ENCODE data around the gene TADA3. TPM values are rescaled to one million over a fixed set of nuclear protein-coding genes. Genes with fewer than 3 reads are reported as not detected.
A peak's percentile ranks its signal among the peaks of the same experiment; 100 is the strongest.

Gene TADA3
- total RNA-seq, 1 experiment from 2014 or later: 49.2 TPM

DNA sequence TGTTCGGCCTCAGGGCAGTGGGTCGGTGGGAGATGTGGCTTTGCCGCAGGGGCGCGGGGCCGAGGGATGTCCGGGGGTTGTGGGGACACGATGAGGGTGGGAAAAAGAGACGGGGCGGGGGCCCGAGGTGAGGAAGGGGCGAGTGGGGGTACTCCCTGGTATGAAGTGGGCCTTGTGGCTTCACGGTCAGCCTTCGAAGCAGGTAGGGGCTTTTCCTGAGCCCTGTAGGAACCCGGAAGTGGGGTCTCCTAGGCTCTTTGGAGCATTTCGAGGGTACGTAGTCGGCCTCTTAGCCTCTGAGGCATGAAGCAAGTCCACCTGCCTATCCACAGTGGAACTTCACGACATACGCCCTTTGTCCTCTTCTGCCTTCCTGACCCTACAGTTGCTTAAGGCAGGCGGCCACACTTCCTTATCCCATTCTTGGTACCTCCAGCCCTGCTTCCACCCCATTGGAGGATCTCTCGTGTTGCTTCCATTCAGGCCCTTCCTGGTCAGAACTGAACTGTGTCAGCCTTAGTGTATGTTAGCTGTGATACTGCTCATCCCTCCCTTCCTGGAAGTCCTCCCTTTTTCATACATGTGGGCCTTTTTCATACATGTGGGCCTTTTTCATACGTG is 998 bp upstream of the TADA3 start:
- Mint-ChIP-seq H3K9me3 (ENCODE audit: unreplicated experiment) (no peaks in the 10 kb centered on the region), H3K36me3 (ENCODE audit: insufficient read depth, unreplicated experiment) (peaks cover 78% of the 10 kb centered on the region), H3K4me3 (ENCODE audit: unreplicated experiment) (peak overlapping the region; percentile 92), H3K27me3 (ENCODE audit: insufficient read depth, unreplicated experiment) (no peaks in the 10 kb centered on the region), H3K27ac (ENCODE audit: unreplicated experiment) (peak overlapping the region; percentile 100), H3K4me1 (ENCODE audit: low read depth, unreplicated experiment) (peaks cover 6% of the 10 kb centered on the region)
- TF ChIP-seq, protein P1, sequence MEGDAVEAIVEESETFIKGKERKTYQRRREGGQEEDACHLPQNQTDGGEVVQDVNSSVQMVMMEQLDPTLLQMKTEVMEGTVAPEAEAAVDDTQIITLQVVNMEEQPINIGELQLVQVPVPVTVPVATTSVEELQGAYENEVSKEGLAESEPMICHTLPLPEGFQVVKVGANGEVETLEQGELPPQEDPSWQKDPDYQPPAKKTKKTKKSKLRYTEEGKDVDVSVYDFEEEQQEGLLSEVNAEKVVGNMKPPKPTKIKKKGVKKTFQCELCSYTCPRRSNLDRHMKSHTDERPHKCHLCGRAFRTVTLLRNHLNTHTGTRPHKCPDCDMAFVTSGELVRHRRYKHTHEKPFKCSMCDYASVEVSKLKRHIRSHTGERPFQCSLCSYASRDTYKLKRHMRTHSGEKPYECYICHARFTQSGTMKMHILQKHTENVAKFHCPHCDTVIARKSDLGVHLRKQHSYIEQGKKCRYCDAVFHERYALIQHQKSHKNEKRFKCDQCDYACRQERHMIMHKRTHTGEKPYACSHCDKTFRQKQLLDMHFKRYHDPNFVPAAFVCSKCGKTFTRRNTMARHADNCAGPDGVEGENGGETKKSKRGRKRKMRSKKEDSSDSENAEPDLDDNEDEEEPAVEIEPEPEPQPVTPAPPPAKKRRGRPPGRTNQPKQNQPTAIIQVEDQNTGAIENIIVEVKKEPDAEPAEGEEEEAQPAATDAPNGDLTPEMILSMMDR (IDR thresholded peaks at IDR 0.05; ENCODE audit: insufficient read depth in 1 of 2, low read depth in 1 of 2, low read length in 1 of 2, severe bottlenecking in 1 of 2, unreplicated experiment in 1 of 2): no peak
- H3K36me3 ChIP-seq (ENCODE audit: control insufficient read depth, insufficient read depth, low read length): peaks cover 6% of the 10 kb centered on the region
- CTCF ChIA-PET: interaction anchor here (0.8 to 1.5 kb wide), 6 partner anchors 11 to 153 kb away, joined by 3 to 6 read pairs (median 4); partner anchors contain the start of genes BRPF1 and OGG1
- H3K27me3 ChIP-seq (replicated peaks; ENCODE audit: control insufficient read depth, insufficient read depth, low read length): no peaks in the 10 kb centered on the region
- H3K9me3 ChIP-seq: no peaks in the 10 kb centered on the region
- peak overlapping the region; percentile 80 for H3K4me3 ChIP-seq (ENCODE audit: low read depth, low read length)
- BruUV-seq (replicated peaks): TSS peak; percentile 49
- peak; percentile 50 to 69 for DNase-seq
- POLR2A ChIA-PET: interaction anchor here (0.5 to 1.4 kb wide), 19 partner anchors 11 to 455 kb away, joined by 3 to 14 read pairs (median 4); partner anchors contain the start of genes FANCD2, IL17RE, MTMR14 and OGG1
- intact Hi-C loops (cut with micrococcal nuclease; ENCODE audit: unreplicated experiment): no loop called here
- H3K4me1 ChIP-seq: 0 out of 2 replicates have a peak, but pooled peaks cover 6% of the 10 kb centered on the region

DNA sequence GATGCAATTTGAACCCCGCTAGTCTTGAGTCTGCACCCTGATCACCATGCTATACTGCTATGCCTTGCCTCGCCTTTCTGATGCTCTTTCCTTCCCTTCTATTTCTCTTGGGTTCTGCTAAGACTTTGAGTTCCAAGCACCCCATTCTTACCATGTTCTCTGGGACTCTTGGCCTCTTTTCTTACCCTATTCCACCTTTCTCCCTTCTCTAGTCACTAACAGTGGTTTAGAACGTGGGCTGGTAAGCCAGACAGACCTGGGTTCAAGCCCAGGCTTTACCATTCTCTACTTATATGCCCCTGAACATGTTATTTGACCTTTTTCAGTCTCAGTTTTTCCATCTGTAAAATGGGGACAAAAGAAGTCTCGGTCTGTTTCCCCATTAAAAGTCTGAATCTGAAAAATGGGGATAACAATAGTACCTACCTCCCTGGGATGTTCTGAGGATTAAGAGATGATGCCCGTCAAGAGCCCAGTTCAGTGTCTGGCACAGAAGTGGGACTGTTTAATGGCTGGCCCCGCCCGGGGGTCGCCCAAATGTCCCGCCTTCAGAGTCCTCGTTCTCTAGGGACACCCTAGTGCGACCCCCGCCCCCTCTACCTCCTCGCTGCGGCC is 376 bp downstream of the TADA3 start:
- peak overlapping the region; percentile 80 for H3K4me3 ChIP-seq (ENCODE audit: low read depth, low read length)
- Mint-ChIP-seq H3K4me1 (ENCODE audit: low read depth, unreplicated experiment) (peaks cover 12% of the 10 kb centered on the region), H3K9me3 (ENCODE audit: unreplicated experiment) (no peaks in the 10 kb centered on the region), H3K4me3 (ENCODE audit: unreplicated experiment) (peak overlapping the region; percentile 92), H3K27ac (ENCODE audit: unreplicated experiment) (peak overlapping the region; percentile 100), H3K27me3 (ENCODE audit: insufficient read depth, unreplicated experiment) (no peaks in the 10 kb centered on the region), H3K36me3 (ENCODE audit: insufficient read depth, unreplicated experiment) (peaks cover 75% of the 10 kb centered on the region)
- no peaks in the 10 kb centered on the region for H3K27me3 ChIP-seq (replicated peaks; ENCODE audit: control insufficient read depth, insufficient read depth, low read length)
- intact Hi-C loops (cut with micrococcal nuclease; ENCODE audit: unreplicated experiment): loop anchor here (1.0 kb wide), 1 partner anchor 42 kb away; no protein-coding TSS in a partner anchor
- H3K36me3 ChIP-seq (ENCODE audit: control insufficient read depth, insufficient read depth, low read length): peaks cover 3% of the 10 kb centered on the region
- POLR2A ChIA-PET: interaction anchor here (1.0 to 1.4 kb wide), 5 partner anchors 42 to 456 kb away, joined by 3 to 14 read pairs (median 3); partner anchors contain the start of genes FANCD2, MTMR14, OGG1 and TATDN2
- CTCF ChIA-PET: interaction anchor here (1.3 kb wide), 1 partner anchor 60 kb away, joined by 4 read pairs; the partner anchor contains the start of gene BRPF1
- DNase-seq: no peak
- TF ChIP-seq, protein P1 (IDR thresholded peaks at IDR 0.05; ENCODE audit: insufficient read depth in 1 of 2, low read depth in 1 of 2, low read length in 1 of 2, severe bottlenecking in 1 of 2, unreplicated experiment in 1 of 2): no peak
- BruUV-seq (replicated peaks): TSS peak; percentile 64
- H3K4me1 ChIP-seq: 0 out of 2 replicates have a peak, but pooled peaks cover 6% of the 10 kb centered on the region
- no peaks in the 10 kb centered on the region for H3K9me3 ChIP-seq

DNA sequence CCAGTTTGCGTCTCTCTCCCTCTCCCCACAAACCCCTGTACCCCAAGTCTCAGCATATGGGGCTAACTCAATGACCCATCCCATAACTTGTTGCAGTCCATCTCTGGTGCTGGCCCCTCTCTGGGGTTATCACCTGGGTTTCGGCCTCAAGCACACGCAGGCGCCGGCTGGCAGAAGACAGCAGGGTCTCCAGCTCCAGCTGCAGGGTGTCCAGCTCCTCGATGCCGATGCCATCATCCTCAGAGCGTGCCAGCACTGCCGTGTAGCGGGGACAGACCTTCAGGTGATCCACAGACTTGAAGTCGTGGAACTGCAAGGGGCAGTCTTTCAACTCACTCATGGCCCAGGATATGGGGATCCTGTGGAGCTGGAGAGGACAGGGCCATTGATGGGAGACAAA is 1.1 kb downstream of the TADA3 start:
- Mint-ChIP-seq H3K4me1 (ENCODE audit: low read depth, unreplicated experiment) (peaks cover 12% of the 10 kb centered on the region), H3K36me3 (ENCODE audit: insufficient read depth, unreplicated experiment) (peaks cover 75% of the 10 kb centered on the region), H3K9me3 (ENCODE audit: unreplicated experiment) (no peaks in the 10 kb centered on the region), H3K4me3 (ENCODE audit: unreplicated experiment) (no peak overlapping the region), H3K27me3 (ENCODE audit: insufficient read depth, unreplicated experiment) (no peaks in the 10 kb centered on the region), H3K27ac (ENCODE audit: unreplicated experiment) (no peak overlapping the region)
- H3K9me3 ChIP-seq: no peaks in the 10 kb centered on the region
- no TSS peak for BruUV-seq (replicated peaks)
- CTCF ChIA-PET: no interaction called here
- H3K4me3 ChIP-seq (ENCODE audit: low read depth, low read length): no peak overlapping the region
- 0 out of 2 replicates have a peak, but pooled peaks cover 6% of the 10 kb centered on the region for H3K4me1 ChIP-seq
- H3K36me3 ChIP-seq (ENCODE audit: control insufficient read depth, insufficient read depth, low read length): peaks cover 3% of the 10 kb centered on the region
- TF ChIP-seq, protein P1 (IDR thresholded peaks at IDR 0.05; ENCODE audit: insufficient read depth in 1 of 2, low read depth in 1 of 2, low read length in 1 of 2, severe bottlenecking in 1 of 2, unreplicated experiment in 1 of 2): no peak
- intact Hi-C loops (cut with micrococcal nuclease; ENCODE audit: unreplicated experiment): no loop called here
- no peaks in the 10 kb centered on the region for H3K27me3 ChIP-seq (replicated peaks; ENCODE audit: control insufficient read depth, insufficient read depth, low read length)
- POLR2A ChIA-PET: no interaction called here
- no peak for DNase-seq
